HG03045 (cell line): ENCODE measurements around the gene BEND5.
A peak's percentile ranks its signal among the peaks of the same experiment; 100 is the strongest.

Experiments
- ATAC-seq: cut with Tn5 transposase; IDR thresholded peaks from one replicate; pipeline ENCODE4 v1.9.1; 2021; ENCODE audit warnings: mild to moderate bottlenecking, moderate library complexity; ENCODE audit not compliant: unreplicated experiment

Gene BEND5

DNA sequence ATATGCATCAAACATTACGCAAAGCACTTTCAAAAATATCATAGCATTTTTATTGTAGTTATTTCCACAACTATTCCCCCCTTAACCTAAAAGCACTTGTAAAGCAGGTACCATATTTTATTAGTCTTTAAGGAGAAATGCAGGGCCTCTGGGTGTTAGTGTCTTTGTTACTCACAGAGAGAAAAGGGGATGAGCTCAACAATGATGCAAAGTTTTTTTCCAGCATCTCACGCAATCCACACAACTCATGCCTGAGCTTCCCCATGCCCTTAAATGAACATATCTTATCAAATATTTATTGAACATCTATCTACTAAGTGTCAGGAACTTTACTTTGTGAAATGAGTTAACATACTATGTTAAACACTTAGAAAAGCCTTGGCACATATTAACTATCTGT lies 50.6 kb downstream of the BEND5 start:
- no peak for ATAC-seq

DNA sequence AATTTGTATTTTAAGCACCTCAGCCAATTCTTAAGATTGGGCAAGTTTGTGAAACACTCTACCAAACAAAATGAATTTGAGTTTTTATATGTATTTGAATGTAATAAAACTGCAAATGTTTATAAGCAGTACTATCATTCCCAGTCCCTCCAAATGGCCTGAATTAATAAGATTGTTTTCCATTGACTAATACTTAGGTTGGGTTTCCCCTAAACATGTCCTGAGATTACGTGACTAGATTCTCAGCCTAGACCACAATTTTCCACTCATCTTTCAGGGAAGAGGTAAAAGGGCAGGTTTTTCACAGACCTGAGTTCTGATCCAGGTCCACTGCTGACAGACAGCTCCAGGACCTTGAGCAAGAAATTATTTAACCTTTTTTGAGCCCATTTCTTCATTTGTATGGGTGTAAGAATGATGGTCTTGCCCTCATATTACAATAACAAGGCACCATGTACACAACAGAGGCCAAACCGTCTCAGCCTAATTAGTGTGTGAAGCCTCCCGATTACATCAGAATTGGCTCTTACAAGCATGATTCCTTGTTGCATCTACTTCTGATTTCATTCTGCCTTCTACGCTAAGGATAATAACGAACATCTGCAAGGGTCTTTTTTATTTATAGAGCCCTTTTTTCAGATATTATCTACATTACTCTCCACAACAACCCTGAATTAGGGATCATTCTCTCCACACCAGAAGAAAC lies 51.2 kb downstream of the BEND5 start:
- no peak for ATAC-seq

DNA sequence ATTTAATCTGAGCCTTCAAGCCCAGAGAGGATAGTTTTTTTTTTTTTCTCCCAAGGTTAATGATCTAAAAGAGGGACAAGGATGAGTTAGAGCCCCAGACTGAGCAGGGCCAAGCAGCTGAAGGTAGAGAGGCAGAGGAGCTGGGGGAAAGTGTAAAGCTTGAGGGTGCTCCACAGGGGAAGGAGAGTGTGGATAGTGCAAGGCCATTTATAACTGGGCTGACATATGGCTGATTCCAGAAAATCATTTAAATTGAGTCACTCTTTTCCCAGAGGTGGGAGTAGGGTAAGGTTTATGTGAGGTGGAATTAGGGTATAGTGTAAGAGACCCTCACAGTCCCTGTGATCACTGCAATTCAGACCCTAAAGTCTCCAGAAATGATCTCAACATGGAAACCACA lies 55.8 kb downstream of the BEND5 start:
- no peak for ATAC-seq

DNA sequence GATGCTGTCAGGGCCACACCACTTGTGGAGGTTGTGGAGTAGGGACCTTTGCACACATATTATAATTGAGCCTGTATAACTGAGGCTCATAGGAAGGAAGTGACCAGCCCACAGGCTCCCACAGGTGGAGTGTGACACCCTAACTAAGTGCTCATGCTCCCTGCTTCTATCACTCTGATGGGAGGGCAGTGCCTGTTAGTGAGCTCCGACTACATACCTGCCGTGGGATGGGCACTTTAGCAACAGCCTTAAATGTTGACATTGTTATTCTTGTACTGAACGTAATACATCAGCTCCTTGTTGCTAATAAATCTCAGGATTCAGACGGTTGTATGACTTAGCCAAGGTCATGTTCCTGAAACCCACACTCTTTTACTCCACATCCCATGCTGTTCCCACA lies 58.0 kb downstream of the BEND5 start:
- ATAC-seq, result no peak

DNA sequence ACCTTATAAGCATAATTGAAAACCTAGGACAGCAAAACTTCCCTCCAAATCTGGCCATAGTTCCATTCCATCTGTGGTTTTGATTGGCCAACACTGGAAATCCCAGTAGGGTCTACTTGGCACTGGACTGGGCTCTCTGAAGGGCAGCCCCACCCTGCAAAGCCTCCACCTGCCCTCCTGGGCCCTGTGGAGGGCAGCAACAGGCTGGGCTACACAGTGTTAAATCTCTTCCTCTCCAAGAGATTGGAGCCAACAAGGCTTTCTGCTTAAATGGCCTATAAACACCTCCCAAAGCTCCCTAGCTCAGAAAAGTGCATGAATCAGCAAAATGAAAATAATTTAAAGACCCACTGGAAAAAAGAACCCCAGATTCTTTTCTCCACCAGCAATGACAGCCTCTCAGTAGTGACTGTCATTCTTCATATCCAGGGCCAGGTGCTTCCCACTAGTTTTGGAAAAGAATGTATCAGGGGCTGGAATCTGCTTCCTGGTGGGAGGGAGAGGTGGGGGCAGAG lies 58.5 kb downstream of the BEND5 start:
- no peak for ATAC-seq

DNA sequence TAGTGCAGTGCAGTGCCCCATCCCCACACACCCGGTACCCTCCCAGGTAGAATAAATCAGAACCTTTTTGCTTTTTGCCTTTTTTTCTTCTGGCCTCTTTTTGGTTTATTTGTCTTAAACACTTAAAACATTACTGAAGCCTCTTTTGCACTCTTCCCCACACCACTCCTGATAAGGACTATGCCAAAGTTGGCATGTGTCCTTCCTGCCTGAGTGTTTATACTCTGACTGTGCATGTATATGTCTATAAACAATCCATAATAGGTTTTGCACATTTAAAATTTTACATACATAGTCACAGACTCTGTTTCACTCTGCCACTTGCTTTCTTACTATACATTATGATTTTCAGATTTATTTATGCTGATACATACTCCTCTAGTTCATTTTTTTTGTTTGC lies 59.6 kb downstream of the BEND5 start:
- ATAC-seq, result no peak

DNA sequence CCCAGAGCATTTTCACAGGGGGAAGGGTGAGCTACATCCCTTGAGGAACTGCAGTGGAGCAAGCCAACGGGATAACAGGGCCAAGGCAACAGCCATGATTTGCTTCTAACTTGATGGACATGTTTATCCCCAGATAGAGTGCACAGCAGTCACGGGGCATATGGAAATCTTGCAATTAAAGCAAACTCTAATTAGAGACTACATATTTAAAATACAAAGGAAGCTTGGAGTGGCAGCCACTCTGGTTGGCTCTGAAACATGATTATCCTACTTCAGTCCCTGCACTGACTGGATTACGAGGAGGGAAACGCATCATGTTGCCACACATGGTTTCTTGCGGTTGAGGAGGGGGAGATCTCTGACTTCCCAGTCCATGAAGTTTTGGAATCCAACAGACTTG lies 60.8 kb downstream of the BEND5 start:
- ATAC-seq, result no peak

DNA sequence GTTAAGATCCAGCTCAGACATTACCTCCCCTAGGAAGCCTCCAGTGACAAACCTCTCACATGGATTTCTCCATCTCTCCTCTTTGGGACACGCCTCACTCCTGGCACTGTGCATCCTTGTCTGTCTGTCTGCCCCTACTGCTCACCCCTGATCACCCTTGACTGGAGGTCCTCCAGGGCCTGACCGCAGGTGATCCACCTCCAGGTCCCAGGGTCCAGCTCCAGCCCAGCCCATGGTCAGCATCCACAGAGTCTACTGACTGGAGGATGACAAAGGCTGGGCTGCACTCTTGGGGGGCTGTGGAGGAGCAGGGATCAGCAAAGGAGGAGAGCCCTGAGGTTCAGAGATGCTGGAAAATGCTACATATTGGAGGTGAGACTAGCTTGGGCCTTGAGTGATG lies 65.8 kb downstream of the BEND5 start:
- no peak for ATAC-seq

DNA sequence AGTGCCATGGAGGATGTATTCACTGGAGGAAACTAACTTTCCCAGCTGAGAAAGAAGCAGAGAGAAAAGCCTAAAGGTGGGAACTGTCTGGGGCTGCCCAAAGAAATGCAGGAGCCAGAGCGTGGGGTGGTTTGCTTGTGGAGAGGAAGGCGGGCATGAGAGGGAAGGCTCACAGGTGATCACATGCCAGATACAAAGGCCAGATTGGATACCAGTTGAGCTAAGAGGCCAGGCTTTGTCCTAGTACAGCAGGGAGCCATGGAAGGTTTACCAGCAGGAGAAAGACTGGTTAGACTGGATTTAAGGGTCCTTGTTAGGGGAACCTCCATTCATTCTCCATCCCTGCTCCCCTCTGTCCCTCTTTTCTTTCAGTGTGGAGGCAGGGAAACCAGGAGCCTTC lies 66.4 kb downstream of the BEND5 start:
- no peak for ATAC-seq

DNA sequence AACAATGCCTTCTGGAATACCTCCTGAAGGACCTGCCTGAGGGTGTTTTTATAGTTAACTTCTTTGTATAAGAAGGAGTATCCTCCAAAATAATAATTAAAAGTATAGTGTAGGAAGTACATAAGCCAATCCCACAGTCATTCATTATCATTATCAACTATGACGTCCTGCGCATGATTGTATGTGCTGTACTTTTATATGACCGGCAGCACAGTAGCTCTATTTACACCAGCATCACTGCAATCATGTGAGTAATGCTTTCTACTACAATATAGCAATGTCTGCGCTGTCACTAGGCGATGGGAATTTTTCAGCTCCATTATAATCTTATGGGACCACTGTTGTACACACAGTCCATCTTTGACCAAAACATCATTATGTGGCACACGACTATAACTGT lies 72.0 kb downstream of the BEND5 start:
- no peak for ATAC-seq

DNA sequence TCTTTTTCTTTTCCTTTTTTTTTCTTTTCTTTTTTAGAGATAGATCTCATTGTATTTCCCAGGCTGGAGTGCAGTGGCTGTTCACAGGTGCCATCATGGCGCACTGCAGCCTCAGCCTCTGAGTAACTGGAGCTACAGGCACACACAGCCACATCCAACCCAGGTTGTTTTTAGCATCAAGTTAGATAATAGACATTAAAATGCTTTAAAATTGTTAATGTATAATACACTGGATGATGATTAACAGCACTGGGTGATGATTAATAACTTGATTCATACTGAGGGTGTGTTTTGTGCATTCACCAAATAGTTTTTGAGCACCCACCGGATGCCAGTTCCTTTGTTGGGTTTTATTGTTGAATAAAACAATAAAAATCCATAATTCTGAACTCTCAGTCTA lies 75.2 kb downstream of the BEND5 start:
- no peak for ATAC-seq

DNA sequence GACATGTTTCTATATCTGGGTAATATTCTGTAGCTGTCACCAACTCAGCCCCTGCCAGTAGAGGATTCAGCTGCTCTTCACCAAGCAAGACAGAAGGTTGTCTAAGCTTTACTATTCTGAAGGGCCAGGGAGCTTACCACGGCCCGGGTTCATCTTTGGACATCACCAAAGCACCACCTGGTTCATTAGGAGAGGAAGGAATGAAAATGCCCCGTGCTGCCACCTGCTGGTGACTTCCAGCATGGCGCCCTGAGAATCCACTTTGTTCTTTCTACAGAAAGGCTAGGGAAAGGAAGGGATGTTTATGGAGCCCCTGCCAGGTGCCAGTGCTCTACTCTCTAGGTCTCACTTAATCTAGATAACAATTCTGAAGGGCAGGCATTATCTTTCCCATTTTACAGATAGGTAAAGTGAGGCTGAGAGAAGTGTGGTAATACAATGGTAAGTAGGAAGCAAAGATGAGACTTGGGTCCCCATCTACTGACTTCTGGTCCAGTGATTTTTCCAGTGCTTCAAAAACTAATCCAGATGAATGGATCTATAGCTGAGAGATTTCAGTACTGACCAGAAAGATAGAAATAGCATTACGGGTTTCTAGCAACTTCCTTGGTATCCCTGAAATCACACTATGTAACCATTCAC lies 79.5 kb downstream of the BEND5 start:
- ATAC-seq, result peak; percentile 62

DNA sequence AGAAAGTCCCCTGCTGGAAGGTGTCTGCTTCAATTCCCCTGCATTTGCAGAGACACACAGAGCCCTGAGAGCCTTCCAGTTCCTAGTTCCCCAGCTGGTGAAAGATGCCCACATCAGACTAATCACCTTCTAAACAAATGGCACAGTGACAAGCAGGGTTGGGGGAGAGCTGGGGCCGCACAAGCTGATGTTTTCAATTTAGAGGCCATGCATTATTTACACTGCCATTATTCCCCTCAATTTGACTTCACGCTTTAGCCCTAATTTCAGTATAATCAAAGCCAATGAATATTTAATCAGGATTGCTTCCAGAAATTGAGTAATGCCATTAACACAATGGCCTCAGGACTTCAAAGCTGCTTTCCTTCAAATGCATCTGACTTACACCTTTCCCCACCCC lies 81.5 kb downstream of the BEND5 start:
- no peak for ATAC-seq

DNA sequence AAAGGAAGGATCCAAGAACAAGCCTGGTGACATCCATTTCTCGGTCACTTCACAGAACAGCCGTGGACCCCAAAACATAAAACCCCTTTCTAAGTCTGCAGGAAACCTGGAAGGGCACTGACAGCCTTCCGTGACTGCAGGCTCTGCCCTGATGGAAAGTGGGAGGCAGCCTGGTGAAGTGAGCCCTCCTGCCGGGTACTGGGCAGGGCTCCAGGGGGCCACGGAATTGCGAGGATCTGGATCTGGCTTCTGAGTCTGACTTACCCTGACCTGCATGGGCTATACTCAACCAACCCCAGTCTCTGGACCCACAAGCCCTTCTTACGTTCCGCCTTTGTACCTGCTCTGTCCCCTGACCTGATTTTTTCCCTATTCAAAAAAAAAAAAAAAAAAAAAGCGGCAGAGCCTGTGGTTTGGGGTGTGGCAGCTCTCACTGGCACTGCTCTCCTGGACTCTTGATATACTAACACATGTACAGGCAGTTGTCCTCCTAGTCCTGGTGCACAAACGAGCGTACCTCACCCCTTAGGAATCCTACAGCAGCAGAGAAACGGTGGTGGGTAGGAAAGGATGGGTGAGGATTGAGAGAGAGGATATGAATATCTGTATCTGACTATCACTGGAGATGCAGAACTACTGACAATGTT lies 82.9 kb downstream of the BEND5 start:
- ATAC-seq, result no peak

DNA sequence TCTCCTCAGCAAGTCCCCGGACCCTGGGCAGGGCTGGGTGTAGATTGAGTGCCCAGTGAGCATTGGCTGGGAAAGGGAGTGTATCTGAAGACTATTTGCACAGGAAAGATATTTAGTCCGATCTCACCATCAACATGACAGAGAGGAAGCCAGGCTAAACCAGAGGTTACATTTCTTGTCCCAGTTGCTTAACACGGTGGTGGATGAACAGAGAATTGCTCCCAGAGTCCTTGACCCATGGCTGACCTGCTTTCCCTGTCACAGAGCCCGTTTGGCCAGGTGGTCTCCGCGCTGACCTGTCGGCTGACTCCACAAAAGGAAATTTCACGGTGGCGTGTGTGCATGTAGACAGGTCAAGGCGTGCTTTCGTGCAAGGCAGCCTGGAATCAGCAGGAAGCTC lies 83.5 kb downstream of the BEND5 start:
- no peak for ATAC-seq

DNA sequence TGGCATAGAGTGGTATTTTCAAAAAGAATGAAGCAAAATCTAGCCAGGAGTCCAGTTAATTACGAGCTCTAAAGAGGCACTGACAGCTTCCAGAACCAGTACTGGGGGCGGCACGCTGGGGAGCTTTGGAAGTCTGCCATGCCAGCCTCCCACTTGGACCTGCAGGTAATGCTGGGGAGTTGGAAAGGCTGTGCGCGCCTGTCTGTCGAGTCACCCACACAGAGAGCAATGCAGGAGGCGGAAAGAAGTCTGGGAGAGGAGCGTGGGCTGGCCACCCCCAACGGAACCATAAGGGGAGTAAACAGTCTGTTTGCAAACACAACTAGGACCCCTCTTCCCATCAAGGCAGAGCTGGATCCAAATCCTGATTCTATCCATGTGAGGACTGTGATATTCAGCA lies 84.5 kb downstream of the BEND5 start:
- no peak for ATAC-seq

DNA sequence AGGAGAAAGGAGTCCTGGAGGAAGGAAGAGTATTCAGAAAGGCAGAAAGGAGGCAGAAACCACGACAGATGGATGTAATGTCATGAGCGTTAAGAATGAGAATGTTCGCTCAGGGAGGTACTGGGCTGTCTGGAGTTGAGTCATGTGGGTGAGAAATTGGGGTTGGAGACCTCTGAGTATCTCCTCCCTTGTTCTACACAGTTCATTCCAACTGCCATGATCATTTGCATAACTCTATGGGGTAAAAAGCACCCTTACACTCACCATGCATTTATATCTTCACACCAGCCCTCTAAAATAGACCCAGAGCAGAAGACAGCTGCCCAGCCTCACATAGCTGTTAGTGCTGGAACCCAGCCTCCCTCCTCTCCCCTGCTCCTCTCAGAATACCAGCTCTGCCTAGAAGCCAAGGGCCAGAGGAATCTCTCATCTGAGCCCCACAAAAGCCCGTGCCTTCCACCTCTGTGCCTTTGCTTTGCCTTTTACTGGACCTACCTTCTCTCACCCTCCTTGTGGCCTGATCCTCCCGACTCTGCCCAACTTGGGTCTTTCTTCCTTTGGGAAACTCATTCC lies 85.2 kb downstream of the BEND5 start:
- ATAC-seq, result peak; percentile 51

DNA sequence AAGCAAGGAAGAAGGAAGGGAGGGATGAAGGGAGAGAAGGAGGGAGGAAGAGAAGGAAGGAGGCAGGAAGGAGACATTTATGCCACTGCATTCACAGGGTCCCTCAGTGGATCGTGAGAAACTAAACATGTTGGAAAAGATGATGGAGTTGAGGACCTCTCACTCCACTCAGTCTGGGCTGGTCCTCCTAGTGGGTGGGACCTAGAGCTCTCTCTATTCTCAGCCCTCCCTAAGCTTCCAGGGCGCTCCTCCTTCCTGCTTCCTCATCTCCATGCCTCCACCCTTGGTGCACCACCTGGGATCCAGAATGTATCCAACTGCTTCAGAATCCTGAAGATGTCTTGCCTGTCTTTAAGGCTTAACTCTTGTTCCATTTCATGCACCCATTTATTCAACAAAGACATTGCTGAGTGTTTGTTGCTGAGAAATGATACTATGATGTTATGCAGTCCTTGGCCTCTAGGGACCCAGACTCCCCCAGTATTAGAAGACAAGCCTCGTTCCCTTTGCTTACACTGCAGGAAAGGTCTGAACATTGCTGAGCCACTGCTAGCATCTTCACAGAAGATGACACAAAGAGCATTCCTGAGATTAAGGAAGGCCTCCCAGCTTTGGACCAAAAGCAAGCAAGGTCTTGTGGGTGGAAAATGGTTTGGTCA lies 88.5 kb downstream of the BEND5 start:
- no peak for ATAC-seq

DNA sequence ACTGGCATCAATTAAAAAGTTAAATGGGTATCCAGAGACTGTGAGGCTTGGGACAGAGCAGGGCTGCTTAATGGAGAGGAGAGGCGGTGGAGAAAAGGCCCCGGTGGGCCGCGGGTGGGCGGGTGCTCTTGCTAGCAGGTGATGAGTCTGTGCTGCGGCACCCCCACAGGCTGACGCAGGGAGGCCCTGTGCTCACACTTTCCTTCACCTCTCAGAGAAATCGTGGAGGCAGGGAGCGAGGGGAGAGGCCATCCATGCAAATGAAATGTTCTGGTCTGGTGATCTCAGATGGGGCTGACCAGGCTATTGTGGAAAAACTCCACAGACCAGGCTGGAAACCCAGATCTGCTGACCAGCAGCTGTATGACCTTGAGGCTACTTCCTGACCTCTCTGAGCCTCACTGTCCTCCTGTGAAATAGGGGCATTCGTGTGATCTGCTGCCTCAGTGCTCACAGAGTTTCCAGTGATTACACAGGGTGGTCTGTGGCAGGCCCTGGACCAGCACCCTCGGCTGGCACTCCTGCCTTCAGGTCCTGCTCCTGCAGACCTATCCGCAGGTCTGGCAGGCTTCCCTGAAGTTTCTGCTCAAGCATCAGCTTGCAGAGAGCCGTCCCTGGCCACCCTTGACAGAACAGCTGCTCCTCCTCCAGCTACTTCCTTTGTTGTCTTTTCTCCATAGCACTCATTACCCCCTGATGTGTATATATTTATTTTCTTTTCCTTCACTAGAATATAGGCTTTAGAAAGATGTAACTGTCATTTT lies 89.2 kb downstream of the BEND5 start:
- ATAC-seq, result no peak

DNA sequence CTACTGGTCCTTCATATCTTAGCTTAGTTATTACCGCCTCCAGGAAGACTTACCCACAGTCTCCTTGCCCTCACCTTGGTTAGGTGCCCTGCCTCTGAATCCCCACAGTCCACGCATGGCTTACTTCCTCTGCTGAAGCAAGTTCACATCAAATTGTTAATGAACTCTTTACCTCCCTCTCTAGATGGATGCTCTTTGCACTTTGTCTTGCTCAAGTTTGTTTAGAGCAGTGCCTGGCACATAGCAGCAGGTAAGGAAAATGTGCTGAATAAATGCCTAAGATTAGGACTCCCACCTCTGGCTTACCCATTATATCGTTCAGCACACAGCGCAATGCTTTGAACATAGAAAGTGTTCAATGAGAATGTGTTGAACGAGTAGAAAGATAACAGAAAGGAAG lies 90.5 kb downstream of the BEND5 start:
- ATAC-seq, result no peak

DNA sequence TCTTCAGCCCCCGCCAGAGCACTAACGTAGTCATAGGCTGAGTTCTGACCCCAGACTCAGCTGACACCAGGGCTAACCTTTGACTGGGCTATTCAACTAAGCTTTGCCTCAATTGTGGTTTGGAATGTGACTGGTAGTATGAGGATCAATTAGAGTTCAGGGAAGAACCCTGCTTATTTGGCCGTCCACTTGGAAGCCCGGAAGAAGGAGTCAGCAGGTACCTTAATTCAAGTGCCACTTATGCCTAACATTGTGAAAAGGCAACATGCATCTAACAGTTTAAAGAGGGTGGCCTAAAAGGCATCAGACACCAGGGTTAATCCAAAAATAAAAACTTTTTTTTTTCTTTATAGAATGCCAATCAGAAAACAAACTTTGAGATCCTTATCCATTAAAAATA lies 92.3 kb downstream of the BEND5 start:
- ATAC-seq, result no peak
